Heart left ventricle (tissue), 16 donors: ENCODE measurements around the gene FLCN. TPM values are rescaled to one million over a fixed set of nuclear protein-coding genes. Genes with fewer than 3 reads are reported as not detected.
"Not testable (repeated sequence)": the region's sequence is repeated elsewhere in the genome, so short reads cannot be mapped to it uniquely, and the experiment has no call there.

Experiments
- ATAC-seq, 4 donors: fragments of 200-7000 bp; cut with Tn5 transposase; one replicate each; pipeline ENCODE4 v1.9.1; 2020 to 2022; ENCODE audit warnings: moderate library complexity in 4 of 4, mild to moderate bottlenecking in 3 of 4, moderate number of reproducible peaks in 1 of 4
- DNase-seq, 5 donors: peaks; one replicate each; pipeline ENCODE4 v3.0.0-alpha.2; 2020
- H3K27ac ChIP-seq, 12 donors: fragments of 200-600 bp; sonication (generic) in 4 of 12; one replicate each; pipeline versions ENCODE4 v1.5.0 to v1.8.0; 2016 to 2022; ENCODE audit warnings: mild to moderate bottlenecking in 2 of 12
- H3K27me3 ChIP-seq, 9 donors: fragments of 200-600 bp; sonication (generic) in 2 of 9; one replicate each; pipeline versions ENCODE4 v1.5.1 to v1.8.0; 2016 to 2022; ENCODE audit warnings: mild to moderate bottlenecking in 3 of 9
- H3K36me3 ChIP-seq, 9 donors: fragments of 200-600 bp; sonication (generic) in 2 of 9; one replicate each; pipeline versions ENCODE4 v1.5.0 to v1.8.0; 2018 to 2022; ENCODE audit warnings: mild to moderate bottlenecking in 2 of 9
- H3K4me1 ChIP-seq, 12 donors: fragments of 200-600 bp; sonication (generic) in 4 of 12; one replicate each; pipeline versions ENCODE4 v1.5.0 to v1.8.0; 2016 to 2022; ENCODE audit warnings: mild to moderate bottlenecking in 3 of 12
- H3K4me3 ChIP-seq, 12 donors: fragments of 200-600 bp; sonication (generic) in 4 of 12; one replicate each; pipeline versions ENCODE4 v1.5.0 to v1.8.0; 2017 to 2022; ENCODE audit warnings: mild to moderate bottlenecking in 9 of 12, moderate library complexity in 4 of 12
- H3K9me3 ChIP-seq, 12 donors: fragments of 200-600 bp; sonication (generic) in 4 of 12; one replicate each; pipeline versions ENCODE4 v1.5.0 to v1.8.0; 2016 to 2022; ENCODE audit warnings: mild to moderate bottlenecking in 1 of 12
- CTCF ChIP-seq, 12 donors: fragments of 200-600 bp; sonication (generic) in 4 of 12; IDR thresholded peaks; one replicate each; pipeline versions ENCODE4 v1.5.0 to v1.8.0; 2018 to 2022; ENCODE audit warnings: antibody characterized with exemption in 12 of 12, mild to moderate bottlenecking in 5 of 12
- POLR2A ChIP-seq, 2 donors: fragments of 450-650 bp; IDR thresholded peaks; one replicate each; pipeline ENCODE4 v1.6.1; 2017; ENCODE audit warnings: antibody characterized with exemption in 2 of 2, mild to moderate bottlenecking in 2 of 2, moderate library complexity in 2 of 2
- WGBS, 4 donors: extraction: QIAGEN DNeasy Blood & Tissue Kit in 2 of 4; methylation state at CpG; one replicate each; pipeline versions ENCODE4 v1.1.5 to v1.1.7; 2013 to 2018; 5-methylcytosine and 5-hydroxymethylcytosine counted together
- intact Hi-C, 10 donors: fragments of 100-400 bp; cut with DNase I; formaldehyde crosslinking; loops; one replicate each; pipeline versions ENCODE4 v1.11.1 to v1.14.2; 2022
- polyA plus RNA-seq, 2 donors: library from polyadenylated mRNA; stranded (reverse); fragments of 200-250 nt; gene quantifications; one replicate each; pipeline ENCODE4 v1.2.3, GENCODE V29; 2013
- total RNA-seq, 9 donors: library from RNA; depleted of rRNA in 2 of 9; stranded (reverse); fragments of >200 nt in 2 of 9; fragmentation: NEBNext Ultra II Directional in 3 of 9; extraction: Animal tissue kit (Norgen Biotek cat#: 25700) in 3 of 9; gene quantifications; one replicate each; pipeline versions ENCODE4 v1.1.0 to v1.2.4, GENCODE V29; 2016 to 2023
- donor health status: ischemic (EF 13 %, LVEDD 7.1; RV severe dilation, severe dysfunction).
- donor health status: healthy with polysubstance abuse.
- donor health status: DM: no; HTN: yes; CAD: no.
- donor health status: DM: no; HTN: no; CAD: no.
- donor health status: ischemic (EF 25% LVEDD 6.9; RV normal size, moderate dysfunction).
- donor health status: ischemic (EF 25% LVEDD 5.7; RV mildly dilated, moderate dysfunction).
- donor health status: healthy.
- donor health status: DM: yes; HTN: yes; CAD: no.
- donor health status: ischemic (EF 35%, LVEDD 5.7; RV mildly dilated, moderate dysfunction).
- donor health status: nonischemic (EF 11% LVEDD 7.7; RV severe dilation, severe dysfunction).
- donor health status: DM: yes; HTN: yes; CAD: no.
- donor health status: PGD.
- donor health status: ischemic (EF 29% LVEDD 5.4; RV normal size, mild dysfunction).
- donor health status: nonischemic (EF 23%, LVEDD 6.1; RV moderate dilation, normal function).

FLCN gene
- total and polyA plus RNA-seq, 11 donors = 21.1 to 120 (median 32.6) TPM

GRCh38 chr17:17279316-17279715 is 42.3 kb upstream of the FLCN start:
- peak overlapping the region in 1 of 12 donors; percentile 98 for H3K27ac ChIP-seq
- ATAC-seq = no peak
- peaks cover 5 to 54% (median 26%) of the 10 kb centered on the region in 12 donors for H3K4me1 ChIP-seq
- 72 to 84% (median 77%) methylated on average over 4 of the region's 4 CpGs for WGBS, 4 donors
- DNase-seq = no peak
- intact Hi-C loops = loop anchor here in 1 of 10 donors (10.0 kb wide), 1 partner anchor 275 kb away; no protein-coding TSS in a partner anchor
- no peak for TF ChIP-seq CTCF (IDR thresholded peaks at IDR 0.05)
- no peak for TF ChIP-seq POLR2A (IDR thresholded peaks at IDR 0.05)
- no peaks in the 10 kb centered on the region for H3K27me3 ChIP-seq
- H3K4me3 ChIP-seq = peak overlapping the region in 3 of 12 donors; percentile 65 to 98 (median 81)
- H3K9me3 ChIP-seq = no peaks in the 10 kb centered on the region
- peaks cover 0 to 19% (median 15%) of the 10 kb centered on the region in 9 donors for H3K36me3 ChIP-seq

GRCh38 chr17:17277431-17277830 is 40.5 kb upstream of the FLCN start:
- peaks cover 5 to 54% (median 26%) of the 10 kb centered on the region in 12 donors for H3K4me1 ChIP-seq
- not testable (repeated sequence) for ATAC-seq, DNase-seq, H3K9me3 ChIP-seq, H3K27ac ChIP-seq, H3K27me3 ChIP-seq, H3K4me3 ChIP-seq
- 94 to 97% (median 96%) methylated on average over 5 of the region's 5 CpGs for WGBS, 4 donors
- peaks cover 0 to 38% (median 34%) of the 10 kb centered on the region in 9 donors for H3K36me3 ChIP-seq
- intact Hi-C loops = loop anchor here in 1 of 10 donors (10.0 kb wide), 1 partner anchor 273 kb away; no protein-coding TSS in a partner anchor

- Histone ChIP-seq H3K4me1 (peaks cover 5 to 48% (median 23%) of the 10 kb centered on the region in 12 donors), H3K9me3 (no peaks in the 10 kb centered on the region), H3K4me3 (no peak overlapping the region), H3K36me3 (peaks cover 0 to 52% (median 49%) of the 10 kb centered on the region in 9 donors), H3K27me3 (no peaks in the 10 kb centered on the region), H3K27ac (peak overlapping the region in 1 of 12 donors; percentile 27)
- ATAC-seq (no peak), DNase-seq (no peak)
- whole genome bisulfite sequencing, 4 donors = 77 to 81% (median 79%) methylated on average over 6 of the region's 6 CpGs
- TF ChIP-seq CTCF (IDR thresholded peaks at IDR 0.05) (no peak), POLR2A (IDR thresholded peaks at IDR 0.05) (no peak)
- intact Hi-C loops = loop anchor here in 1 of 10 donors (10.0 kb wide), 1 partner anchor 271 kb away; no protein-coding TSS in a partner anchor
Observed at GRCh38 chr17:17275971-17276370, 39.0 kb upstream of the FLCN start.

- no peak for DNase-seq
- Histone ChIP-seq H3K27me3 (no peaks in the 10 kb centered on the region), H3K4me1 (peaks cover 0 to under 1% (median 0%) of the 10 kb centered on the region in 12 donors), H3K9me3 (no peaks in the 10 kb centered on the region), H3K36me3 (peaks cover 0 to 100% (median 98%) of the 10 kb centered on the region in 9 donors), H3K27ac (no peak overlapping the region), H3K4me3 (no peak overlapping the region)
- TF ChIP-seq CTCF (IDR thresholded peaks at IDR 0.05) (peak in 4 of 12 donors; percentile 18 to 20 (median 19)), POLR2A (IDR thresholded peaks at IDR 0.05) (no peak)
- no peak for ATAC-seq
- WGBS, 4 donors = 85 to 92% (median 89%) methylated on average over 9 of the region's 9 CpGs
- intact Hi-C loops = loop anchor here in 1 of 10 donors (10.0 kb wide), 1 partner anchor 265 kb away; no protein-coding TSS in a partner anchor
Observed at GRCh38 chr17:17269926-17270773, 33.2 kb upstream of the FLCN start.
